Superior temporal gyrus (tissue), 1 donor: ENCODE results near the gene MYRIP.

ENCODE experiments used
- DNase-seq: peaks from one replicate; pipeline ENCODE4 v3.0.0-alpha.2; 2016; ENCODE audit errors: extremely low spot score

Gene MYRIP

DNA sequence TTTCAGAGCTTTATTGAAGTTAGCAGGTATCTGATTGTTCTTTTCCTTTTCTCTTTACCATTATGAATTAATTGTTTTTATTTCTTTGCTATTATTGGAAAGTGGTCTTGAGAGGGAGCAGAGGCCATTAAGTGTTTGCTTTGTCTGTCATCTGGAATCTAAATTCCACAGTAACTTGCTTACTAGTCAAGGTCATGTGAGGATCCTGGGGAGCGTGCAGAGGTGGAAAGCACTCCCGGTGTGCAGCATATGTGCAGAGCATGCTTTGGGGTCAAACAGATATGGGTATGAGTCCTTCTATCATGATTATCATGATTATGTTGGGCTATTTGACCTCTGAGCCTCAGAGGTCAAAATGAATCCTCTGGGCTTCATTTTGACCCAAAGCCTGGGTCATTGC is 96.4 kb downstream of the MYRIP start:
- DNase-seq: no peak

GRCh38 chr3:39907981-39908380 is 98.6 kb downstream of the MYRIP start:
- DNase-seq: no peak

DNA sequence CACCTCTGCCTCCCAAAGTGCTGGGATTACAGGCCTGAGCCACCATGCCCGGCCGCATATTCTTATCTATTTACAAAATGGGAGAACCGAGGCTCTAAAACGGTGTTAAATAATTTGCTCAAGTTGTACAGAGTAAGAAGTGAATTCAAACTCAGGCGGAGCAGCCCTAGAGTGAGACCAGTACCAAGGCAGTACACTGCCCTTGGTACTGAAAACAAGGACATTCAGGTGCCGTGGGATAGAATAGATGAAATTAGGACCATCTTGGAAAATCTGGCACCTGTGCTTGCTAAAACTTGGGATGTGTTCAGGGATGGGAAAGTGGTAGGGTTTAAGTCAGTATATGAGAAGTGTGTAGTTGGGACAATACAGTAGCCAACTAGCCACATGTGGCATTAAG is 100.7 kb downstream of the MYRIP start:
- no peak for DNase-seq

GRCh38 chr3:39910826-39911464 is 101.5 kb downstream of the MYRIP start:
- no peak for DNase-seq

GRCh38 chr3:39911465-39912309 is 102.3 kb downstream of the MYRIP start:
- no peak for DNase-seq

- no peak for DNase-seq
These were observed 105.6 kb downstream of the MYRIP start for GRCh38 chr3:39915027-39915426.

DNA sequence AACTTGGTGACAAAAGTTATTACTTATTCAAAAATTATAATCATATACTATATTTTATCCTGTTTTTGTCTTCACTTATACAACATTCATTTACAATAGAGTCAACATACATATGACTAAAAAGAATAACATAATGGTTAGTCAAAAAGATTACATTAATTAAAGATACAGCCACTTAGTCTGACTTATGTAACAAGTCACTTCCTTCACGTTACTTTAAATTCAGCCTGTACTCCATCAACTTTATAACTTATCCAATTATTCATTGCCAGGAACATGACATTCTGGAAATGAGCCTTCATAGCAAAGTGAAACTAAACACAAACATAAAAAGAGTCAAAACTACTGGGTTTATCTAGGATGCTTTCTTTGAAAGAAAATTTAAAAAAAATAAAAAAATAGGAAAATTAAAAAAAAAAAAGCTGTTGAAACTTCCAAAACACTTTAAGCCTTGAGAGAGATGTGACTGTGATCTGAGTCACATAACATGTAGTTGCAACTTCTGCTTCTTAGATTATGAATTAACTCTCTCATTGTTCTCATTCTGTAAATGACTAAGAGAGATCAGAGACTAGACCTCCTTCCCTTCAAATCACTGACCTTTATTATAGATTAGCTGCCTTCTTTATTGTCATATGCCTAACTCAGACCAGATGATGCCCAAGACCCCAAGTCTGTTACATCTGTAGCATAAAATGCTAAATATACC is 107.8 kb downstream of the MYRIP start:
- DNase-seq: no peak

DNA sequence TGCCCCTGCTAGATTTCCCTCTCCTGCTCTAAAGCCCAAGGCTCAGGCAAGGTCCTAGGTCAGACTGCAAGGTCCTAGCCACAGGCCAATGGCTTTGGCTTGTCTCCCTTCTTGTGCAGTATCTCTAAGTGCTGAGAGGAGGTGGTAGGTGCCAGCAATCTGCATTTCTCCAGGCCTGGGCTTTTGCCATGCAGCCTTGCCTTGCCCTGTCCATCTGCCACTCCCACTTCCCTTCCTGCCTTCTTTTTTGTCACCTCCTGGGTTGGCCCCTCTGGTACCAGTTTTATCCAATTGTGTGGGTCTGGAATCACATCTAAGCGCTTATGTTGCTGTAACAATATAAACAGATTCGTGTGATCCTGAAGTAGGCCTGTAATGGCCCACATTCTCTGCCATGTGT is 109.9 kb downstream of the MYRIP start:
- DNase-seq: no peak

GRCh38 chr3:39920271-39920670 is 110.9 kb downstream of the MYRIP start:
- DNase-seq: no peak

- DNase-seq: peak; percentile 50
These were observed 118.1 kb downstream of the MYRIP start for GRCh38 chr3:39927479-39927878.

DNA sequence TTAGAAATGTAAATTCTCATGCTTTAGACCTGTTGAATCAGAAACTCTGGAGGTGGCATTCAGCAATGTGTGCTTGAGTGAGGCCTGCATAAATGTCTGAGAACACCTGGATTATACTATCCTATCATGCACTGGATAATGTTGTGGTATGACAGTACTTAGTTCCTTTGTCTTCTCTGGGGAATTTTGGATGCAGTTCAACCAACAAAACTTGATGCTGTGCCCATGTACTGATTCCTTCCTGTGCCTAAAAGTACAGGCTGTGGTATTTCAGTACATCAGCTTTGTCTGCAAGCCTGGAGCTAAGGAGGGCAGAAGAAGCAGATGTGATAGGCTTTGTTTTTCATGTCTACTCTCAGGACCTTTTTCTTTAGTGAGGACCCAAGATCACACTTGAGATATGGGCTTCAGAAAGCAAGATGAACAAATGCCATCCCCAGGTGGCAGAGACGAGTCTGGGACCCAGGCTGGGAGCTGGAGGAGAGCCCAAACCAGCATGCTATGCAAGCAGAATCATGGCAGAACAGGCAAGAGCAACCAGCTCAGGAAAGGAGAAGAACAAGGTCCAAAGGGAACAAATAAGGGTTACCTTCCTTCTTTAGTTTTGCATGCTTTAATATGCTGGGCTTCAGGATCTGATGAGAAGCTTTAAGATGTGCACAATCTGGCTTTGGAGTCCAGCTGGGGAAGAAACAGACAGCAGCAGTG is 124.7 kb downstream of the MYRIP start:
- peak; percentile 44 for DNase-seq

DNA sequence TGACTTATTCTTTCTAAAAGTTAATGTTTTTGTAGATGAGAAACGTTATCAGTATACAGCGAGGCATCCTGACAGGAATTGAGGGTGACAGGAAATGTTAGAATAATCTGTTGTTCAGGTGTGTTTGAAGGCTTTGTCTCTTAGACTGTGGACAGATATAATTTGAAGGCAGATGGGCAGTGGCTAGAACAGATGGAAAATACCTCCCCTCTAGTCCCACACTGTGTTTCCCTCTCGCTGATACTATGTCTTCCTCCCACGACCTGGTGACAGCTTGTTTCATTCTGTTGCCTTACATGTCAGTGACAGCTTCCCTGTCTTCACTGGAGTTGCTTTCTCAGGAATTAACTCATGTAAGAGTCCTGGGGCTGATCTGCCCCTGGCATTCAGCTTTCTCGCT is 125.3 kb downstream of the MYRIP start:
- peak; percentile 45 for DNase-seq

GRCh38 chr3:39935261-39935660 is 125.9 kb downstream of the MYRIP start:
- no peak for DNase-seq

- no peak for DNase-seq
These were observed 127.4 kb downstream of the MYRIP start for GRCh38 chr3:39936848-39937247.

DNA sequence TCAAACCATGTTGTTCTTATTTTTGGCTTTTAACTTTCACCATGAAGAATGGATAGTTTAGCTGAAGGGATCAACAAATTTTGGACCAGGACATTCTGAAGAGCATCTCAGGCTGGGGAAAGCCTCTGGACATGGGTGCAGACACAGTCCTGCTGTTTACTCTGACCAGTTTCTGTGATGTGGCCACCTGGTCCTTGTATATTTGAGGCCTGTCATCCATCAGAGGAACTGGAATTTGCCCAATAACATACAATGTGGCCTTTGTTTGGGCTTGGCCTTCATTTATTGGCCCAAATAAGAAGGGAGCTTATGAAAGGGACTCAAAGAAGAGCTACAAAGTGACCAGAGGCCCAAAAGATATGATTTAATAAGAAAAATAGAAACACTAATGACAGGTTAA is 127.9 kb downstream of the MYRIP start:
- peak; percentile 97 for DNase-seq

- DNase-seq: peak; percentile 47
These were observed 128.5 kb downstream of the MYRIP start for GRCh38 chr3:39937874-39938273.

DNA sequence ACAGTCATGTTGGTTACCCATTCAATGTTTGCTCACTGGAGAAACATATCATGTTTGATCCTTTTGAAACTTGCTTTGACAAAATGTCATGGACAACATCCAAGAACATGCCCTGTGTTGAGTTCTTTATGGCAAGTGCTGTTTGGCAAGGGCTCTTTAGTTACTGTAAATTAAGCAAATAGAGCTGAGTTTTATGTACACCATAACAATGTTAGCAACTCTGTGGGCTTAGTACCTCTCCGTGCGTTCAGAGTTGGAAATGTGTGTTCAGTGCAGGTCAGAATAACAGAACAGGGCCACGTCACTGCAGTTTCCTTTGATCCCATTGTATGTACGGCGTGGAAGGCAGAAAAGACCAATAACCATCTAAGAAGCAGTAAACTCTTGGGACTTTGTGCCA is 132.5 kb downstream of the MYRIP start:
- no peak for DNase-seq

GRCh38 chr3:39960515-39961191 is 151.2 kb downstream of the MYRIP start:
- no peak for DNase-seq

GRCh38 chr3:39961230-39961629 is 151.8 kb downstream of the MYRIP start:
- DNase-seq: no peak

- DNase-seq: peak; percentile 59
These were observed 153.2 kb downstream of the MYRIP start for GRCh38 chr3:39962581-39962980.

DNA sequence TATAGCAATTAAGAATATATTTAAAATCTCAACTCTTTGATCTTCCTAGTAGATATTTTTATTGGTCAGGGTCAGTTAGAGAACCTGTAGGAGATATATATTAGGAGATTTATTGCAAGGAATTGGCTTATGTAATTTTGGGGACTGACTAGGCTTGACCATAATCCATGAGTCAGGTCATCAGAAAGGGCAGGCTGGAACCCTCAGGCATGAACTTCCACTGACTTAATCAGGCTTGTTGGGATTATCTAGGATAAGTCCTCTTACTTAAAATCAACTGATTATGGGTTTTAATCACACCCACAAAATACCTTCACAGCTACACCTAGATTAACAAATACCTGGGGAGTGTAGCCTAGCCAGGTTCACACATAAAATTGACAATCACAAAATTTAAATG is 156.1 kb downstream of the MYRIP start:
- DNase-seq: no peak

DNA sequence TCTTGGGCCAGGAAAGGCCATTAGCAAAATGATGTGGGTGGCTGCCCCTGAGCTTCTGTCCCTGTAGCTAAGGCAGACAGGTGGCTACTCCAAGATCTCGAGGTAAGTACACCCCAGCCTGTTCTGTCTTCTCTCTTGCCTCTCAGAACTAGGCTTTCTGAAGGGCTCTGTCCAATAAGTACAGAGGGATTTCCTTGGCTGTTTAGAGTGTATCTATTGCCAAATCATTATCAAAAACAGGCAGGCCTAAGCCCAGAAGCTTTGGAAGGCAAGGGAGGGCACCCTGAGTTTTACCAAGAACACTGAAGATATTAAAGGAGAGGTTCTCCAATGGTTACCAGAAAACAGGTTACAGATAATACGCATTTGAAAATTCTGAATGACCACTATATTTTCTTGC is 156.6 kb downstream of the MYRIP start:
- no peak for DNase-seq
